GM12892 (cell line): ENCODE data around the gene SDHAF4.

Experiments used
- POLR2A ChIP-seq: IDR thresholded peaks from 2 replicates; pipeline ENCODE4 v1.6.1; 2011; ENCODE audit warnings: low read depth, low read length, control low read depth
- POLR2AphosphoS5 ChIP-seq: IDR thresholded peaks from 2 replicates; pipeline ENCODE4 v1.6.1; 2011; ENCODE audit warnings: low read depth, low read length, control low read depth
- TAF1 ChIP-seq: IDR thresholded peaks from 2 replicates; pipeline ENCODE4 v1.6.1; 2011; ENCODE audit warnings: low read depth, mild to moderate bottlenecking, control low read depth, low read length, borderline replicate concordance

- TF ChIP-seq TAF1 (no peak), POLR2A (no peak), POLR2AphosphoS5 (no peak)
Observed at GRCh38 chr6:70593118-70593486, 26.4 kb downstream of the SDHAF4 start.
